Measurements from ENCODE around the gene MAP7.

Gene MAP7

DNA sequence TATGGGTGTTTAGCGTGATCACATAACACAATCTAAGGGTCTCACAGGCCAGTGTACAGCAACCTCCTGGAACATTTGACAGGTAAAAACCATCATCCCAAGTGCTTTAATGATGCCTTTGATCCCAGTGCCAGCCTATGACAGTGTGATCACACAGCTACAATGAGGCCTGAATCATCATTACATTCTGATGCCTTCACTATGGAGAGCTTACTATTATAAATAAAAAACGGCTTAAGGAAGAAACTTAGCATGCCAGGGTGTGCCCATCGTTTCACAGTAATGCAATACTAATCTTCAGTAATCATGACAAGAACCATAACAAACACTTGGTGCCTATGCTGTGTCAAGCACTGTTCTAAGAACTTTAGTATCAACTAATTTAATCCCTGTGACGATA lies 11.4 kb downstream of the MAP7 start:
- Mint-ChIP-seq H3K4me1 (no peaks in the 10 kb centered on the region), H3K27me3 (peaks cover 37% of the 10 kb centered on the region), H3K9me3 (no peaks in the 10 kb centered on the region), H3K4me3 (no peak overlapping the region), H3K27ac (ENCODE audit: low read depth) (no peak overlapping the region), H3K36me3 (ENCODE audit: insufficient read depth) (peaks cover 1% of the 10 kb centered on the region)
- DNase-seq (ENCODE audit: low spot score in 2 of 2) (no peak), ATAC-seq (replicated peaks; ENCODE audit: extremely low read depth, poor library complexity, severe bottlenecking) (no peak)

DNA sequence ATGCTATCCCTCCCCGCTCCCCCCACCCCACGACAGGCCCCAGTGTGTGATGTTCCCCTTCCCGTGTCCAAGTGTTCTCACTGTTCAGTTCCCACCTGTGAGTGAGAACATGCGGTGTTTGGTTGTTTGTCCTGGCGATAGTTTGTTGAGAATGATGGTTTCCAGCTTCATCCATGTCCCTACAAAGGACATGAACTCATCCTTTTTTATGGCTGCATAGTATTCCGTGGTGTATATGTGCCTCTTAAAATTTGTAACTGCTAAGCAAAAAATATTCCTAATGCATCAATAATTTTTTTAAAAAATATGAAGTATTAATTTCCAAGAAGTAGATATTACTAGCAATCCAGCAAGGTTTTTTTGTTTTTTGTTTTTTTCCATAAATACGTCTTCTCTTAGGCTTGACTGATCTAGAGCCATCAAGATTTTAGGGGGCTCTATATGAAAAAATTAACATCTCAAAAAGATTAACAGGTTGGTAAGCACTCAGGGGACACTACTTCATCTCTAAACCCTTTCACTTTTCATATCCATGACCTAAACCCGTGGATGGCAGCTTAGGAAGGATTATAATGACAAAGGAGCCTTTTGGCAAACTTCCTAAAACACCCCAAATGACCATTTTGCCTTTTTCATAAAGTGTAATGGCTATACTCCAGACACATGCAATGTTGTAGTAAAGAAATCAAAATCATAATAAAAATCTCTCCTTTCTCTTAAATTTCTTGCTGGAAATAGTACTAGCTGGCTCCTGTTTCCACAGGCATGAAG lies 14.2 kb downstream of the MAP7 start:
- Mint-ChIP-seq H3K9me3 (no peaks in the 10 kb centered on the region), H3K36me3 (ENCODE audit: insufficient read depth) (peaks cover 1% of the 10 kb centered on the region), H3K27me3 (peaks cover 37% of the 10 kb centered on the region), H3K4me3 (no peak overlapping the region), H3K27ac (ENCODE audit: low read depth) (no peak overlapping the region), H3K4me1 (no peaks in the 10 kb centered on the region)
- DNase-seq (ENCODE audit: low spot score in 2 of 2) (no peak), ATAC-seq (replicated peaks; ENCODE audit: extremely low read depth, poor library complexity, severe bottlenecking) (no peak)

DNA sequence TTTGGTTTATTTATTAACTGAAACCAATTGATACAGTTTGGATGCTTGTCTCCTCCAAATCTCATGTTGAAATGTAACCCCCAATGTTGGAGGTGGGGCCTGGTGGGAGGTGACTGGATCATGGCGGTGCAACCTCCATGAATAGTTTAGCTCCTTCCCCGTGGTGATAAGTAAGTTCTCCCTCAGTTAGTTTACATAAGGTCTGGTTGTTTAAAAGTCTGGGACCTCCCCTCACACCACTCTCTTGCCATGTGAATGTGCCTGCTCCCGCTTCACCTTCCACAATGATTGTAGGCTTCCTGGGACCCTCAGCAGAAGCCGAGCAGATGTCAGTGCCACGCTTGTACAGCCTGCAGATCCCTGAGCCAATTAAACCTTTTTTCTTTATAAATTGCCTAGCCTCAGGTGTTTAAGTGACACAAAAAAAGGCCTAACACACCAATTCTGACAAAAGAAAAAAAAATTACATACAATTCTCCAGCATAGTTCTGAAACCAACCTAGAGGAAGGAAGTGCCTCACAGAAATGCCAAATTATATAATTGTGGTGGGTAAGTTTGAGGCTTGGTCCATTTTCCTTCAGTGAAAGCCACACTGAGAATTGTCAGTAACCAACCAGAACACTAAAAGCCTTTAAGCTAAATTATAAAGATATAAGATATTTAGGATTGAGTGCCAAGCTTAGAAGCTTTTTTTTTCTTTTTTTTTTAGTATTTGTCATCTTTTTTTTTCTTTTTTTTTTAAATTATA lies 15.0 kb downstream of the MAP7 start:
- no peak for DNase-seq (ENCODE audit: low spot score in 2 of 2)
- Mint-ChIP-seq H3K27ac (ENCODE audit: low read depth) (no peak overlapping the region), H3K4me1 (no peaks in the 10 kb centered on the region), H3K4me3 (no peak overlapping the region), H3K9me3 (no peaks in the 10 kb centered on the region), H3K36me3 (ENCODE audit: insufficient read depth) (peaks cover 1% of the 10 kb centered on the region), H3K27me3 (peaks cover 33% of the 10 kb centered on the region)
- ATAC-seq (replicated peaks; ENCODE audit: extremely low read depth, poor library complexity, severe bottlenecking), result no peak

DNA sequence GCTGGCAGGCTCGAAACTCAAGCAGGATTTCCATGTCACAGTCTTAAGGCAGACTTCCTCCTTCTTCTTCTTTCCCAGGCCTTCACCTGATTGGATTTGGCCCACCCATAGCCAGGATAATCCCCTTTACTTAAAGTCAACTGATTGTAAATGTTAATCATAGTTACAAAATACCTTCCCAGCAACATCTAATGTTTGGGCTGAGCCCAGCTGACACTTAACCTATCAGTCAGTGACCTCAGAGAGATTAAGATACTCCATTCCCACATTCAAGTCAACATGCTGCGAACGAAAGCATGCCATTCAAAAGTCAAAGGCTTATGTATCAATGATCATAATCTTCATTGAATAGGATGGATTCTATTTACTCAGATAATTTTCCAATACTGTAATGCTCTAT lies 16.0 kb downstream of the MAP7 start:
- Mint-ChIP-seq H3K27ac (ENCODE audit: low read depth) (no peak overlapping the region), H3K4me3 (no peak overlapping the region), H3K9me3 (no peaks in the 10 kb centered on the region), H3K36me3 (ENCODE audit: insufficient read depth) (peaks cover 1% of the 10 kb centered on the region), H3K27me3 (peaks cover 25% of the 10 kb centered on the region), H3K4me1 (no peaks in the 10 kb centered on the region)
- ATAC-seq (replicated peaks; ENCODE audit: extremely low read depth, poor library complexity, severe bottlenecking) (no peak), DNase-seq (ENCODE audit: low spot score in 2 of 2) (no peak)

DNA sequence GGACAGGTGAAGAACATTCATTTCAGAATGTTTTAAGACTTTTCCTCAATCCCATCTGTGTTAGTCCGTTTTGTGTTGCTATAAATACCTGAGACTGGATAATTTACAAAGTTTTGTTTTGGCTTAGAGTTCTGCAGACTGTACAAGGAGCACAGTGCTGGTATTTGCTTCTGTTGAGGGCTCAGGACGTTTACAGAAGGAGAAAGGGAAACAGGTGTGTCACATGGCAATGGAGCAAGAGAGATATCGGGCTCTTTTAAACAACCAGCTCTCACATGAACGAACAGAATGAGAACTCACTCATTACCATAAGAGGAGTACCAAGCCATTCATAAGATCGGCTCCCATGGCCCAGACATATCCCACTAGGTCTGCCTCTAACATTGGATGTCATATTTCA lies 16.7 kb downstream of the MAP7 start:
- ATAC-seq (replicated peaks; ENCODE audit: extremely low read depth, poor library complexity, severe bottlenecking) (no peak), DNase-seq (ENCODE audit: low spot score in 2 of 2) (no peak)
- Mint-ChIP-seq H3K9me3 (no peaks in the 10 kb centered on the region), H3K4me3 (no peak overlapping the region), H3K36me3 (ENCODE audit: insufficient read depth) (peaks cover 1% of the 10 kb centered on the region), H3K4me1 (no peaks in the 10 kb centered on the region), H3K27ac (ENCODE audit: low read depth) (no peak overlapping the region), H3K27me3 (peaks cover 31% of the 10 kb centered on the region)

- ATAC-seq (replicated peaks; ENCODE audit: extremely low read depth, poor library complexity, severe bottlenecking), result no peak
- no peaks in the 10 kb centered on the region for H3K9me3 Mint-ChIP-seq
- no peak overlapping the region for H3K27ac Mint-ChIP-seq (ENCODE audit: low read depth)
- peaks cover 43% of the 10 kb centered on the region for H3K27me3 Mint-ChIP-seq
- DNase-seq (ENCODE audit: low spot score in 2 of 2), result no peak
- H3K36me3 Mint-ChIP-seq (ENCODE audit: insufficient read depth), result peaks cover 1% of the 10 kb centered on the region
- no peak overlapping the region for H3K4me3 Mint-ChIP-seq
- H3K4me1 Mint-ChIP-seq, result no peaks in the 10 kb centered on the region
Observed at GRCh38 chr6:136532030-136532429, 18.2 kb downstream of the MAP7 start.

- peaks cover 55% of the 10 kb centered on the region for H3K27me3 Mint-ChIP-seq
- no peak overlapping the region for H3K4me3 Mint-ChIP-seq
- no peaks in the 10 kb centered on the region for H3K9me3 Mint-ChIP-seq
- ATAC-seq (replicated peaks; ENCODE audit: extremely low read depth, poor library complexity, severe bottlenecking) (no peak), DNase-seq (ENCODE audit: low spot score in 2 of 2) (no peak)
- H3K27ac Mint-ChIP-seq (ENCODE audit: low read depth), result no peak overlapping the region
- no peaks in the 10 kb centered on the region for H3K36me3 Mint-ChIP-seq (ENCODE audit: insufficient read depth)
- peaks cover 6% of the 10 kb centered on the region for H3K4me1 Mint-ChIP-seq
Observed at GRCh38 chr6:136529710-136530109, 20.5 kb downstream of the MAP7 start.

GRCh38 chr6:136528477-136528876 lies 21.7 kb downstream of the MAP7 start:
- Mint-ChIP-seq H3K4me3 (no peak overlapping the region), H3K27ac (ENCODE audit: low read depth) (no peak overlapping the region), H3K9me3 (no peaks in the 10 kb centered on the region), H3K36me3 (ENCODE audit: insufficient read depth) (no peaks in the 10 kb centered on the region), H3K27me3 (peaks cover 54% of the 10 kb centered on the region), H3K4me1 (peaks cover 6% of the 10 kb centered on the region)
- ATAC-seq (replicated peaks; ENCODE audit: extremely low read depth, poor library complexity, severe bottlenecking) (no peak), DNase-seq (ENCODE audit: low spot score in 2 of 2) (no peak)

- no peaks in the 10 kb centered on the region for H3K9me3 Mint-ChIP-seq
- ATAC-seq (replicated peaks; ENCODE audit: extremely low read depth, poor library complexity, severe bottlenecking), result no peak
- no peak overlapping the region for H3K27ac Mint-ChIP-seq (ENCODE audit: low read depth)
- H3K4me1 Mint-ChIP-seq, result peaks cover 6% of the 10 kb centered on the region
- no peaks in the 10 kb centered on the region for H3K36me3 Mint-ChIP-seq (ENCODE audit: insufficient read depth)
- no peak overlapping the region for H3K4me3 Mint-ChIP-seq
- peaks cover 47% of the 10 kb centered on the region for H3K27me3 Mint-ChIP-seq
- DNase-seq (ENCODE audit: low spot score in 2 of 2), result no peak
Observed at GRCh38 chr6:136527831-136528230, 22.4 kb downstream of the MAP7 start.

GRCh38 chr6:136526937-136527336 lies 23.3 kb downstream of the MAP7 start:
- Mint-ChIP-seq H3K9me3 (no peaks in the 10 kb centered on the region), H3K4me3 (no peak overlapping the region), H3K36me3 (ENCODE audit: insufficient read depth) (no peaks in the 10 kb centered on the region), H3K4me1 (peaks cover 6% of the 10 kb centered on the region), H3K27me3 (peaks cover 43% of the 10 kb centered on the region), H3K27ac (ENCODE audit: low read depth) (no peak overlapping the region)
- ATAC-seq (replicated peaks; ENCODE audit: extremely low read depth, poor library complexity, severe bottlenecking) (no peak), DNase-seq (ENCODE audit: low spot score in 2 of 2) (no peak)

DNA sequence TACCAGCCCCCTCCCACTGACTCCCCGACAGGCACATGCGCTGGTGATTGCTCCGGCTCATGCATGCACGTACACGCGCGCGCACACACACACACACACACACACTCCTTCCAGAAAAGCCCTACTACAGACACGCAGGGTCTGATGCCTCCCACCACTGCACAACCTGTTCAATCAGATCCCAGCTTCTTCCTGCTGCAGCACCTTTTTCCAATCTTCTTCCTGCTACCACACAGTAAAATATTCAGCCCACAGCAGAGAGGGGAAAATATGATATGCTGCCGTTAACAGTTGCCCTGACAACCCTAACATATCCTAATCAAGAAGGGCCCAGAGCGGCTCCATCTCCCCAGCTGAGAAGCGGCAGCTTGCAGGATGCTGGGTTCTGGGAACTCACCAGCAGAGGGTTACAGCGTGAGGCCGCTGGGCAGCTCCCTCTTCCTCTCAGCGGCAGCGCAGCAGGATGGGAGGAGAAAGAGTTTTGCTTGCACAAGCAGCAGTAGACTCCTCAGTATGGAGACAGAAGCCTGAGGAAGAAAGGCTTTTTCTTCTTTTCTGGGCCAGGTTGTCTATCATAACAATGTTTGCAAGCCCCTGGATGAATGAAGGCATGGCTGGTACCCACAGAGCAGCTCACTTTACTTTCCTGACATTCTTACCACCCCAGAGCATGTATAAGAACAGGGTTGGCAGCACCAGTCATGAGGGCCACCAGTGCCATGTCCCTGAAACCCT lies 23.9 kb downstream of the MAP7 start:
- Mint-ChIP-seq H3K27ac (ENCODE audit: low read depth) (no peak overlapping the region), H3K4me3 (no peak overlapping the region)
- DNase-seq (ENCODE audit: low spot score in 2 of 2), result no peak

DNA sequence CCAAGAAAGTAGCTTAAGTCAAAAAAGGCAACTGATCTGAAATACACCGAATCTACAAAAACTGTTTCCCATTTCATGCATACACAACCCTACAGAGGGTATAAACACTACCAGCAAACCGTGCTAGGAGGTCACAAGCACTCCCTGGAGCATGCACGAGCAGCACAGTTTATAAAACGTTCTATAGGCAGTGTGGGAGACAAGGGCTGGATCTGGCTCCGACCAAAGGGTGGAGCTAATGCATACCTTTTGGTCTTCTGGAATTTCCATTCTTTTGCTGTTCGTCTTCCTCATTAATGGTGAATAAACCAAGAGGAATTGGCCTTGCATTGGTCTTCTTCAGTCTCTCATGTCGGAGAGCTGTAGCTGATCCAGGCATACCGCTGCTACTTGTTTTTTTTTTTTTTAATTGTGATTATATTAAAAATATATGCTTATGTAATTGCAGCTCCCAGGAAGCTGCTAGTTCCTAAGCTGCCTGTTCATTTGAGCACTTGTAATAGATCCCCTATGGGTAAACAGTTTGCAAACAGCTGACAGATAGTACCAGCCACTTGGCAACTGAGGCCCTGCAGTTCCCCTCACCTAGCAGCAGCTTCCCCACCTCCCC lies 24.5 kb downstream of the MAP7 start:
- DNase-seq (ENCODE audit: low spot score in 2 of 2) (no peak), ATAC-seq (replicated peaks; ENCODE audit: extremely low read depth, poor library complexity, severe bottlenecking) (no peak)
- Mint-ChIP-seq H3K4me3 (no peak overlapping the region), H3K36me3 (ENCODE audit: insufficient read depth) (no peaks in the 10 kb centered on the region), H3K4me1 (peaks cover 6% of the 10 kb centered on the region), H3K27ac (ENCODE audit: low read depth) (no peak overlapping the region), H3K9me3 (no peaks in the 10 kb centered on the region), H3K27me3 (peaks cover 48% of the 10 kb centered on the region)

More for the DNA sequence above, 23.9 kb downstream of the MAP7 start:
- no peaks in the 10 kb centered on the region for H3K9me3 Mint-ChIP-seq
- H3K27me3 Mint-ChIP-seq, result peaks cover 48% of the 10 kb centered on the region
- H3K4me1 Mint-ChIP-seq, result peaks cover 6% of the 10 kb centered on the region
- peak; percentile 24 for ATAC-seq (replicated peaks; ENCODE audit: extremely low read depth, poor library complexity, severe bottlenecking)
- H3K36me3 Mint-ChIP-seq (ENCODE audit: insufficient read depth), result no peaks in the 10 kb centered on the region
